ENCODE data around the gene CDC42EP2.

Gene CDC42EP2

GRCh38 chr11:65314501-65315203 is at the start of gene CDC42EP2:
TSS of gene CDC42EP2 (plus strand) at chr11:65314866. CDS start at chr11:65320899, 6,033 bp downstream.
- DNase-seq = peak; percentile 77 to 84
- TF ChIP-seq GATA1 (IDR thresholded peaks at IDR 0.05; ENCODE audit: low read depth, low read length) (no peak), POLR2A (IDR thresholded peaks at IDR 0.05; ENCODE audit: low read length) (no peak)

- no peak for TF ChIP-seq GATA1 (IDR thresholded peaks at IDR 0.05; ENCODE audit: low read depth, low read length)
- no peak for TF ChIP-seq POLR2A (IDR thresholded peaks at IDR 0.05; ENCODE audit: low read length)
- DNase-seq = no peak
Observed at GRCh38 chr11:65266210-65266609, 48.5 kb upstream of the CDC42EP2 start.

- DNase-seq = peak; percentile 75 to 88
- TF ChIP-seq GATA1 (IDR thresholded peaks at IDR 0.05; ENCODE audit: low read depth, low read length) (no peak), POLR2A (IDR thresholded peaks at IDR 0.05; ENCODE audit: low read length) (peak; percentile 15)
Observed at GRCh38 chr11:65274735-65275682, 39.7 kb upstream of the CDC42EP2 start.

GRCh38 chr11:65275906-65276305 is 38.8 kb upstream of the CDC42EP2 start:
- no peak for DNase-seq
- TF ChIP-seq GATA1 (IDR thresholded peaks at IDR 0.05; ENCODE audit: low read depth, low read length) (no peak), POLR2A (IDR thresholded peaks at IDR 0.05; ENCODE audit: low read length) (no peak)

- DNase-seq = no peak
- no peak for TF ChIP-seq POLR2A (IDR thresholded peaks at IDR 0.05; ENCODE audit: low read length)
Observed at GRCh38 chr11:65277631-65278277, 36.9 kb upstream of the CDC42EP2 start.

GRCh38 chr11:65278356-65278755 is 36.3 kb upstream of the CDC42EP2 start:
- no peak for TF ChIP-seq POLR2A (IDR thresholded peaks at IDR 0.05; ENCODE audit: low read length)
- no peak for TF ChIP-seq GATA1 (IDR thresholded peaks at IDR 0.05; ENCODE audit: low read depth, low read length)
- no peak for DNase-seq

GRCh38 chr11:65279279-65279678 is 35.4 kb upstream of the CDC42EP2 start:
- no peak for DNase-seq
- TF ChIP-seq GATA1 (IDR thresholded peaks at IDR 0.05; ENCODE audit: low read depth, low read length) = no peak
- no peak for TF ChIP-seq POLR2A (IDR thresholded peaks at IDR 0.05; ENCODE audit: low read length)

GRCh38 chr11:65279741-65280440 is 34.8 kb upstream of the CDC42EP2 start:
- TF ChIP-seq POLR2A (IDR thresholded peaks at IDR 0.05; ENCODE audit: low read length) (no peak), GATA1 (IDR thresholded peaks at IDR 0.05; ENCODE audit: low read depth, low read length) (no peak)
- no peak for DNase-seq

GRCh38 chr11:65280646-65281045 is 34.0 kb upstream of the CDC42EP2 start:
- TF ChIP-seq GATA1 (IDR thresholded peaks at IDR 0.05; ENCODE audit: low read depth, low read length) (no peak), POLR2A (IDR thresholded peaks at IDR 0.05; ENCODE audit: low read length) (no peak)
- DNase-seq = no peak

- DNase-seq = no peak
- no peak for TF ChIP-seq GATA1 (IDR thresholded peaks at IDR 0.05; ENCODE audit: low read depth, low read length)
- no peak for TF ChIP-seq POLR2A (IDR thresholded peaks at IDR 0.05; ENCODE audit: low read length)
Observed at GRCh38 chr11:65286686-65287085, 28.0 kb upstream of the CDC42EP2 start.

GRCh38 chr11:65287601-65288000 is 27.1 kb upstream of the CDC42EP2 start:
- no peak for TF ChIP-seq GATA1 (IDR thresholded peaks at IDR 0.05; ENCODE audit: low read depth, low read length)
- DNase-seq = no peak

GRCh38 chr11:65288706-65289536 is 25.7 kb upstream of the CDC42EP2 start:
- TF ChIP-seq POLR2A (IDR thresholded peaks at IDR 0.05; ENCODE audit: low read length) (no peak), GATA1 (IDR thresholded peaks at IDR 0.05; ENCODE audit: low read depth, low read length) (no peak)
- DNase-seq = peak in 1 of 2 experiments; percentile 24
